Activated CD8-positive, alpha-beta memory T cell treated with anti-CD3 and anti-CD28 coated beads, Interleukin-2, amount 50 U/mL, for 1 hour (primary cell): Measurements from ENCODE around the gene NEUROD4.

ENCODE experiments used
- DNase-seq: peaks from one replicate; pipeline ENCODE4 v3.0.0-alpha.2; 2020; ENCODE audit errors: extremely low read depth

The NEUROD4 gene

GRCh38 chr12:54997929-54998522 is 21.7 kb upstream of the NEUROD4 start:
- no peak for DNase-seq

- no peak for DNase-seq
These were observed 20.7 kb upstream of the NEUROD4 start for GRCh38 chr12:54998958-54999510.

GRCh38 chr12:55001198-55001868 is 18.4 kb upstream of the NEUROD4 start:
- DNase-seq, result no peak

GRCh38 chr12:55002355-55002754 is 17.4 kb upstream of the NEUROD4 start:
- DNase-seq, result no peak

GRCh38 chr12:55008944-55009585 is 10.7 kb upstream of the NEUROD4 start:
- DNase-seq, result no peak

GRCh38 chr12:55017416-55017925 is 2.3 kb upstream of the NEUROD4 start:
- no peak for DNase-seq

GRCh38 chr12:55024575-55024974 is 4.8 kb downstream of the NEUROD4 start:
- no peak for DNase-seq

- no peak for DNase-seq
These were observed 5.7 kb downstream of the NEUROD4 start for GRCh38 chr12:55025508-55025907.

- DNase-seq, result no peak
These were observed 14.4 kb downstream of the NEUROD4 start for GRCh38 chr12:55034218-55034617.

GRCh38 chr12:55036326-55037115 is 16.7 kb downstream of the NEUROD4 start:
- DNase-seq, result no peak

GRCh38 chr12:55037351-55037987 is 17.7 kb downstream of the NEUROD4 start:
- DNase-seq, result no peak

- no peak for DNase-seq
These were observed 19.9 kb downstream of the NEUROD4 start for GRCh38 chr12:55039395-55040354.

- DNase-seq, result no peak
These were observed 21.7 kb downstream of the NEUROD4 start for GRCh38 chr12:55041345-55042055.

- no peak for DNase-seq
These were observed 23.8 kb downstream of the NEUROD4 start for GRCh38 chr12:55043542-55043941.

- DNase-seq, result no peak
These were observed 24.4 kb downstream of the NEUROD4 start for GRCh38 chr12:55044135-55044534.

GRCh38 chr12:55049676-55050075 is 29.9 kb downstream of the NEUROD4 start:
- no peak for DNase-seq

GRCh38 chr12:55051197-55051947 is 31.6 kb downstream of the NEUROD4 start:
- DNase-seq, result no peak

GRCh38 chr12:55057481-55057880 is 37.7 kb downstream of the NEUROD4 start:
- DNase-seq, result no peak

- no peak for DNase-seq
These were observed 38.3 kb downstream of the NEUROD4 start for GRCh38 chr12:55058082-55058481.
